Neuronal stem cell (in vitro differentiated cells): ENCODE results near the gene NUTM2B.
"Not testable (repeated sequence)": the region's sequence is repeated elsewhere in the genome, so short reads cannot be mapped to it uniquely, and the experiment has no call there.

Source experiments
- DNase-seq: peaks from one replicate; pipeline ENCODE4 v3.0.0-alpha.2; 2013; ENCODE audit warnings: low spot score
- H2AFZ ChIP-seq: one replicate; pipeline ENCODE4 v1.6.1; 2013; ENCODE audit warnings: mild to moderate bottlenecking, low read length, inconsistent platforms
- H2AK5ac ChIP-seq: 2 replicates; pipeline ENCODE4 v1.6.1; 2013; ENCODE audit warnings: low read depth, mild to moderate bottlenecking, inconsistent platforms, low read length, moderate library complexity, mixed read lengths
- H2BK120ac ChIP-seq: 2 replicates; pipeline ENCODE4 v1.6.1; 2013; ENCODE audit warnings: low read depth, mild to moderate bottlenecking, inconsistent platforms, low read length, moderate library complexity, mixed read lengths
- H2BK12ac ChIP-seq: one replicate; pipeline ENCODE4 v1.6.1; 2013; ENCODE audit warnings: low read length, inconsistent platforms
- H2BK15ac ChIP-seq: 2 replicates; pipeline ENCODE4 v1.6.1; 2013; ENCODE audit warnings: mild to moderate bottlenecking, low read length, inconsistent platforms, mixed read lengths
- H2BK5ac ChIP-seq: one replicate; pipeline ENCODE4 v1.6.1; 2013; ENCODE audit warnings: inconsistent platforms, mild to moderate bottlenecking, low read length, moderate library complexity
- H3K14ac ChIP-seq: one replicate; pipeline ENCODE4 v1.6.1; 2013; ENCODE audit warnings: low read length, inconsistent platforms
- H3K18ac ChIP-seq: 2 replicates; pipeline ENCODE4 v1.6.1; 2013; ENCODE audit warnings: low read length, inconsistent platforms
- H3K23ac ChIP-seq: 2 replicates; pipeline ENCODE4 v1.6.1; 2013; ENCODE audit warnings: low read depth, mild to moderate bottlenecking, mixed read lengths, low read length, inconsistent platforms; ENCODE audit not compliant: poor library complexity
- H3K27ac ChIP-seq: replicated peaks from 3 replicates; pipeline ENCODE4 v1.5.1; 2013; ENCODE audit warnings: low read length, inconsistent platforms
- H3K27me3 ChIP-seq, 3 experiments: 2 replicates each; pipeline ENCODE4 v1.6.1; 2013; ENCODE audit warnings: low read length in 3 of 3, mild to moderate bottlenecking in 2 of 3, inconsistent platforms in 1 of 3, low read depth in 1 of 3, mixed read lengths in 1 of 3, moderate library complexity in 1 of 3; ENCODE audit not compliant: control insufficient read depth in 3 of 3, insufficient read depth in 3 of 3
- H3K36me3 ChIP-seq, 2 donors: replicated peaks in 1 of 2; 2 replicates each; pipeline ENCODE4 v1.6.1; 2013; ENCODE audit warnings: low read length in 2 of 2; ENCODE audit not compliant: control insufficient read depth in 2 of 2, insufficient read depth in 2 of 2
- H3K4ac ChIP-seq: 2 replicates; pipeline ENCODE4 v1.6.1; 2013; ENCODE audit warnings: inconsistent platforms, mild to moderate bottlenecking, low read length, moderate library complexity
- H3K4me1 ChIP-seq, 2 donors: 1 replicate in 1 of 2; 2 replicates in 1 of 2; pipeline ENCODE4 v1.6.1; 2013; ENCODE audit warnings: low read length in 2 of 2, low read depth in 1 of 2; ENCODE audit not compliant: control insufficient read depth in 2 of 2, insufficient read depth in 1 of 2
- H3K4me2 ChIP-seq: one replicate; pipeline ENCODE4 v1.6.1; 2013; ENCODE audit warnings: mild to moderate bottlenecking, low read length, inconsistent platforms; ENCODE audit not compliant: insufficient read depth, poor library complexity, severe bottlenecking
- H3K4me3 ChIP-seq, 2 donors: 2 replicates each; pipeline ENCODE4 v1.5.1; 2013; ENCODE audit warnings: low read length in 2 of 2, mild to moderate bottlenecking in 2 of 2, inconsistent platforms in 1 of 2, moderate library complexity in 1 of 2
- H3K79me1 ChIP-seq: one replicate; pipeline ENCODE4 v1.6.1; 2013; ENCODE audit warnings: low read depth, mild to moderate bottlenecking, inconsistent platforms, low read length, moderate library complexity
- H3K9ac ChIP-seq: one replicate; pipeline ENCODE4 v1.6.1; 2013; ENCODE audit warnings: mild to moderate bottlenecking, low read depth, low read length, inconsistent platforms; ENCODE audit not compliant: poor library complexity
- H3K9me3 ChIP-seq, 2 donors: replicated peaks in 1 of 2; 2 replicates each; pipeline versions ENCODE3 to v1.6.1; 2013; ENCODE audit warnings: low read length in 2 of 2, mild to moderate bottlenecking in 2 of 2, inconsistent platforms in 1 of 2, low read depth in 1 of 2, mixed read lengths in 1 of 2, moderate library complexity in 1 of 2; ENCODE audit not compliant: control insufficient read depth in 2 of 2, insufficient read depth in 1 of 2
- H4K8ac ChIP-seq: one replicate; pipeline ENCODE4 v1.6.1; 2013; ENCODE audit warnings: low read depth, mild to moderate bottlenecking, inconsistent platforms, low read length, moderate library complexity
- H4K91ac ChIP-seq: one replicate; pipeline ENCODE4 v1.6.1; 2013; ENCODE audit warnings: low read length, low read depth, mild to moderate bottlenecking, inconsistent platforms; ENCODE audit not compliant: poor library complexity
- WGBS, 2 donors: extraction: QIAGEN DNeasy Blood & Tissue Kit; methylation state at CpG; one replicate each; pipeline ENCODE4 v1.1.7; 2013; ENCODE audit warnings: missing lambda C conversion rate in 2 of 2, mixed read lengths in 1 of 2; ENCODE audit not compliant: insufficient read length in 2 of 2, insufficient replicate concordance in 1 of 2; ENCODE audit errors: extremely low coverage in 2 of 2; 5-methylcytosine and 5-hydroxymethylcytosine counted together

NUTM2B gene

DNA sequence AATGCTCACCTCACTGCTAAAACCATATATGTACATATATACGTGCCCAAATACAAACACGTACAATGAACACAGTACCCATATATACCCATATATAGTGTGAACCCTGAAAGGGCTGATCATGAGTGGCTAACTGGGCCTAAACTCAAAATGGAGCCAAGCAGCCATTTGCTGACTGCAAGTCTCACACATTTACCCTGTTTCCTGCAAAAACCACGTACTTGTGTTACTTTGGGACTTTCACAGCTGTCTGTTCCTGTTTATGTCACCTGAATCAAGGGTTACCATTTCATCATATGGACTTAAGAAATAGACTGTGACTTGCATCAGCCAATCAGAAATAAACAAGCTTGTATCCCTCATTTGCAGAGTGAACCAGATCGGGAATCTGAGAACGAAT, 5.9 kb upstream of the NUTM2B start:
- H3K18ac ChIP-seq, H3K4me1 ChIP-seq, H3K36me3 ChIP-seq, H3K4ac ChIP-seq, H3K27me3 ChIP-seq, H2BK120ac ChIP-seq, H2BK5ac ChIP-seq, H2AK5ac ChIP-seq, H4K91ac ChIP-seq, DNase-seq, H2BK12ac ChIP-seq, H3K79me1 ChIP-seq, H3K27ac ChIP-seq, H3K4me3 ChIP-seq, H2AFZ ChIP-seq, H3K14ac ChIP-seq, H2BK15ac ChIP-seq, H4K8ac ChIP-seq, H3K9ac ChIP-seq, H3K4me2 ChIP-seq, H3K9me3 ChIP-seq, H3K23ac ChIP-seq: not testable (repeated sequence)
- no CpG with 5 or more reads among the region's 5 CpGs for WGBS, 2 donors

DNA sequence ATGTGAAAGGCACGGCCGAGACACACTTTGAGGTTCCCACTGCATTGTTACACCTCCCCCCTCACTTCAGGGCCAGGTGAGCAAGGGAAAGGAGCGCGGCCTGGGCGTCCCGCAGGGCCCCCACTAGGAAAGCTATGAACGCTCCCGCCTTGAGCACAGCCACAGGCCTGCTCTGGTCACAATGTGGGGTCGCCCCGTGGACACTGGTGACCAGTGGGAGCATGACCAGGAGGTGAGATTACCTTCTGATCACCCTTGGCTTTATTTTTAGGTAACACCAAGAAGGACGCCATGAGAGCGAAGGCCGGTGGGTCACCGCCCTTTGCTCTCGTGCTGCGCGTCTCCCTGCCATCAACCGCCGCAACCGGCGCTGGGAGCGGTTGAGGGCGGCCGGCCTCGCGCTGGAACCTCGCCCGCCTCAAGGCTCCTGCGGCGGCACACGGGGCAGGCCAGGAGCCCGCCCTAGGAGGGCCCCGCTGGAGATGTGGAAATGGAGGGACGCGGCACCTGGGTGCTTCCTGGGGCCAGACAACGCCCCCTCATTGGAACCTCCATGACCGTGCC, 2.6 kb upstream of the NUTM2B start:
- not testable (repeated sequence) for H3K4me1 ChIP-seq, H3K27ac ChIP-seq, H3K14ac ChIP-seq, DNase-seq, H3K4ac ChIP-seq, H3K4me3 ChIP-seq, H3K36me3 ChIP-seq, H2BK12ac ChIP-seq, H3K18ac ChIP-seq, H4K8ac ChIP-seq, H3K79me1 ChIP-seq, H2BK120ac ChIP-seq, H3K9ac ChIP-seq, H2AFZ ChIP-seq, H3K23ac ChIP-seq, H3K4me2 ChIP-seq, H4K91ac ChIP-seq, H2AK5ac ChIP-seq, H2BK15ac ChIP-seq, H3K27me3 ChIP-seq, H2BK5ac ChIP-seq, H3K9me3 ChIP-seq
- WGBS, 2 donors, result no CpG with 5 or more reads among the region's 37 CpGs

DNA sequence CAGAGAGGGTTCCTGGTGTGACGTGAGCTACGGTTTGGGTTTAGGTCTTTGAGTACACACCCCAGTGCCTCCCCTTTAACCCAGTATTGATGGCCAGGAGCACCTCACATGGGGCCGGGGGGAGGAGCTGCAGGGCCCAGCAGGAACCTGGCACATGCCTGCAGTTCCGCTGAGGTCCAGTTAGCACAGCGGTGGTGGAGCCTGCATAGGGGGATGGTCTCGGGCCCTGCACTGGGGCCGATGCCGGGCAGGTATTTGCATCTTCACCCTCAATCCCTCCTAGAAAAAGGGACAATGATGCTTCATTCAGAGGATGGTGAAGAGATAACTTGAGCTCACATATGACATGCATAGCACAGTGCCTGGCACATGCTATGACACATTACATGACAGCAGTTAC, 4.0 kb downstream of the NUTM2B start:
- H3K14ac ChIP-seq, DNase-seq, H3K36me3 ChIP-seq, H2BK120ac ChIP-seq, H3K4me2 ChIP-seq, H3K4me1 ChIP-seq, H2AFZ ChIP-seq, H3K79me1 ChIP-seq, H3K4ac ChIP-seq, H3K23ac ChIP-seq, H3K18ac ChIP-seq, H3K27ac ChIP-seq, H2BK5ac ChIP-seq, H3K9me3 ChIP-seq, H2BK15ac ChIP-seq, H2BK12ac ChIP-seq, H3K9ac ChIP-seq, H4K8ac ChIP-seq, H3K27me3 ChIP-seq, H3K4me3 ChIP-seq, H4K91ac ChIP-seq, H2AK5ac ChIP-seq: not testable (repeated sequence)
- no CpG with 5 or more reads among the region's 8 CpGs for WGBS, 2 donors

DNA sequence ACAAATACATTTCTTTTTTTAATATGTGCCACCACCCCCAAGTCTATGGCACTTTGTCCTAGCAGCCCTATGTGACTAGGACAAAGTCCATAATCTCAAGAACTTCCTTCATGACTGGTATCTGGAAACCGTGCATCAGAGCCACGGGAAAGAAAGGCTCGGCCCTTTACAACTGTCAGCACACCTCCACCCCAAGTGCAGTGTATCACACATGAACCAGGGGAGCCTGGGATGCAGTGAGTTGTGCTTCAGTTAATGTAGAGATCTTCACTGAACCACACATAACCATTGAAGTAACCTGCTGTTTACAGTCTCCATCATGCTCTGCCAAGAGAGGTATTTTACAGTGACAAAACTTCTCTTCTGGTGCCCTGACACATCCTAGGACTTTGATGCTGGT, 11.9 kb downstream of the NUTM2B start:
- H3K27me3 ChIP-seq, H3K4me1 ChIP-seq, H2AK5ac ChIP-seq, H2BK12ac ChIP-seq, H3K4me2 ChIP-seq, H4K8ac ChIP-seq, H3K18ac ChIP-seq, H3K27ac ChIP-seq, H3K23ac ChIP-seq, H4K91ac ChIP-seq, H2BK15ac ChIP-seq, H3K36me3 ChIP-seq, H3K4me3 ChIP-seq, H3K79me1 ChIP-seq, H3K14ac ChIP-seq, H3K9ac ChIP-seq, H3K9me3 ChIP-seq, H2BK5ac ChIP-seq, H2AFZ ChIP-seq, H3K4ac ChIP-seq, H2BK120ac ChIP-seq, DNase-seq: not testable (repeated sequence)
- no CpG with 5 or more reads among the region's 3 CpGs for WGBS, 2 donors
